Pancreas (tissue), 10 donors: ENCODE results near the gene SGPL1. TPM values are rescaled to one million over a fixed set of nuclear protein-coding genes. Genes with fewer than 3 reads are reported as not detected.

Experiments used
- ATAC-seq, 4 donors: fragments of 200-7000 bp; cut with Tn5 transposase; one replicate each; pipeline versions ENCODE4 v1.8.0 to v1.9.1; 2020; ENCODE audit warnings: mild to moderate bottlenecking in 4 of 4, moderate library complexity in 4 of 4
- DNase-seq, 6 donors: peaks; one replicate each; pipeline ENCODE4 v3.0.0-alpha.2; 2020
- FAIRE-seq: peaks from 2 replicates; lab custom pipeline; 2012; peaks lifted over from hg19 to GRCh38; lab: Jason Lieb, UNC
- H3K27ac ChIP-seq, 4 donors: fragments of 200-600 bp; sonication (generic); 1 replicate in 3 of 4; 2 replicates in 1 of 4; pipeline versions ENCODE4 v1.5.0 to v1.8.0; 2020
- H3K27me3 ChIP-seq, 4 donors: fragments of 200-600 bp; one replicate each; pipeline ENCODE4 v1.8.0; 2021
- H3K36me3 ChIP-seq, 3 donors: fragments of 200-600 bp; sonication (generic) in 1 of 3; one replicate each; pipeline versions ENCODE4 v1.5.0 to v1.8.0; 2020 to 2021
- H3K4me1 ChIP-seq, 3 donors: fragments of 200-600 bp; one replicate each; pipeline ENCODE4 v1.8.0; 2021
- H3K4me3 ChIP-seq, 4 donors: fragments of 200-600 bp; sonication (generic) in 2 of 4; one replicate each; pipeline versions ENCODE4 v1.5.0 to v1.8.0; 2020 to 2021
- H3K9me3 ChIP-seq, 4 donors: fragments of 200-600 bp; one replicate each; pipeline ENCODE4 v1.8.0; 2021
- WGBS, 2 donors: extraction: QIAGEN DNeasy Blood & Tissue Kit; methylation state at CpG; one replicate each; pipeline ENCODE4 v1.1.7; 2013; 5-methylcytosine and 5-hydroxymethylcytosine counted together
- intact Hi-C, 3 donors: fragments of 100-400 bp; cut with DNase I; formaldehyde crosslinking; loops; one replicate each; pipeline versions ENCODE4 v1.11.1 to v1.14.2; 2022
- polyA plus RNA-seq, 2 donors: library from polyadenylated mRNA; stranded (reverse); fragments of 200-250 nt; gene quantifications; one replicate each; pipeline ENCODE4 v1.2.3, GENCODE V29; 2013
- total RNA-seq, 6 donors: library from RNA; stranded (reverse); fragmentation: NEBNext Ultra II Directional in 4 of 6; extraction: Animal tissue kit (Norgen Biotek cat#: 25700) in 4 of 6; gene quantifications; one replicate each; pipeline versions ENCODE4 v1.2.1 to v1.2.4, GENCODE V29; 2021 to 2023
- TF ChIP-seq, protein P1 (sequence below), 4 donors: fragments of 200-600 bp; sonication (generic) in 3 of 4; IDR thresholded peaks; one replicate each; pipeline versions ENCODE4 v1.5.0 to v1.8.0; 2021; ENCODE audit warnings: antibody characterized with exemption in 4 of 4
- donor health status: healthy with polysubstance abuse.
- donor health status: DM: no; HTN: no; CAD: no; lungs with moderate emphysema.
- donor health status: DM: no; HTN: no; CAD: no.
- donor health status: control.
- donor health status: control.
- donor health status: Bipolar disorder and iron deficiency.
- donor health status: DM: yes; HTN: yes; CAD: no.
- donor health status: DM: no; HTN: no; CAD: no.
- donor health status: DM: no; HTN: no; CAD: no.
- donor health status: DM: yes; HTN: yes; CAD: no.

The SGPL1 gene
- total and polyA plus RNA-seq, 8 donors, result 12.0 to 55.8 (median 30.1) TPM

DNA sequence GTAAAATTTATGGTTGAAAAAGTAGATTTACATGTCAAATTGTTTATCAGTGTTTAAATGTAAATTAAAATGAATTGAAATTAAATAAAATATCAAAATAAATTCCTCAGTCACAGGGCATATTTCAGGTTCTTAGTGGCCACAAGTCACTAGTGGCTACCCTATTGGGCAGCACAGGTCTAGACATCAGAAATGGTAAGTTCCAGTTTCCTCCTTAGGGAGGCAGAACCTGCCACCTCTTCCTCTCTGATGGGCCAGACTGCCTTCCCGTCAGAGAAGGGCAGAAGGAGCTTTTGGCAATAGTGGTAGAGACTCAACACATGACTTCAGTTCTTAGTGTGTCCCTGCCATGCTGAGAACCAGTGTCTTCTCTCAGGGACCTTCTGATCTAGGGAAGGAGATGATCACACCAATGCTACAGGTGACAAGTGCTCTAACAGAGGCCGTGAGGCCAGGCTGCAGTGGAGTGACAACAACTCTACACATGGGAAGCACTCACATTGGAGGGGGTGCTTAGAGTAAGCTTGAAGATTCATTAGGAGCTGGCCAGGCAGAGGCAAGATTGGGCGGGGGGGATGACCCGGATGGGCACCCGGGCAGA is 87.0 kb downstream of the SGPL1 start:
- Histone ChIP-seq H3K4me3 (no peak overlapping the region), H3K27ac (no peak overlapping the region), H3K9me3 (no peaks in the 10 kb centered on the region), H3K27me3 (no peaks in the 10 kb centered on the region), H3K4me1 (no peaks in the 10 kb centered on the region), H3K36me3 (no peaks in the 10 kb centered on the region)
- ATAC-seq, result no peak
- intact Hi-C loops, result no loop called here
- 78 to 82% methylated on average over 5 of the region's 5 CpGs for WGBS, 2 donors
- DNase-seq, result no peak
- FAIRE-seq, result no peak
- TF ChIP-seq, protein P1, sequence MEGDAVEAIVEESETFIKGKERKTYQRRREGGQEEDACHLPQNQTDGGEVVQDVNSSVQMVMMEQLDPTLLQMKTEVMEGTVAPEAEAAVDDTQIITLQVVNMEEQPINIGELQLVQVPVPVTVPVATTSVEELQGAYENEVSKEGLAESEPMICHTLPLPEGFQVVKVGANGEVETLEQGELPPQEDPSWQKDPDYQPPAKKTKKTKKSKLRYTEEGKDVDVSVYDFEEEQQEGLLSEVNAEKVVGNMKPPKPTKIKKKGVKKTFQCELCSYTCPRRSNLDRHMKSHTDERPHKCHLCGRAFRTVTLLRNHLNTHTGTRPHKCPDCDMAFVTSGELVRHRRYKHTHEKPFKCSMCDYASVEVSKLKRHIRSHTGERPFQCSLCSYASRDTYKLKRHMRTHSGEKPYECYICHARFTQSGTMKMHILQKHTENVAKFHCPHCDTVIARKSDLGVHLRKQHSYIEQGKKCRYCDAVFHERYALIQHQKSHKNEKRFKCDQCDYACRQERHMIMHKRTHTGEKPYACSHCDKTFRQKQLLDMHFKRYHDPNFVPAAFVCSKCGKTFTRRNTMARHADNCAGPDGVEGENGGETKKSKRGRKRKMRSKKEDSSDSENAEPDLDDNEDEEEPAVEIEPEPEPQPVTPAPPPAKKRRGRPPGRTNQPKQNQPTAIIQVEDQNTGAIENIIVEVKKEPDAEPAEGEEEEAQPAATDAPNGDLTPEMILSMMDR (IDR thresholded peaks at IDR 0.05), result no peak

DNA sequence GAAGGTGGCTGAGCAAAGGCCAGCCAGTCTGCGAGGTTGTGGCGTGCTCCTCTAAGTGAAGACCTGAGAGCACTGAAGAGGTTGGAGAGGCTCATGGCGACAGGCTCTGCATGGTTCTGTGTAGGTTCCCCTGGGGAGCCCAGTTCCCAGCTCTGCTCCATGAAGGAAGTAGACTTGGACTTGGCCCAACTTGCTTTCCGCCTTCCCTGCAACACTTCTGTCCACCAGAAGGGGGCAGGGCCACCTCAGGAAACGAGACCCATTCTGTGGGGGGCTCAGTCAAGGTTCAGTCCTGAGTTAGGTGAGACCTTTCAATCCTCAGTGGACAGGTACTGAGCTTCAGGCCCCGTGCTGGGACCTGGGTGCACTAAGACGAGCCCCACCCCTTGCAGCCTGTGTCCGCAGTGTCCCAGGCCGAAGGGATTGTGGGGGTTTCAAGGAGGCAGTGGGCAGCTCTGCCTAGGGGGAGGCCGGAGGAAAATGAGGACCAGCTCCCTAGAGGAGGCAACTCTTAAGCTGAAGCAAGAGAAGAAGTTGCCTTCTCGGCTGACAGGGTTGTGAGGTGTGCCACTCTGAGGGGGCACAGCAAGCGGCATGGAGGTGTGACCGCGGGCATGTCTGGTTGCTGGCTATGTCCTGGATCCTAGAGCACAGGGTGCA is 87.6 kb downstream of the SGPL1 start:
- intact Hi-C loops, result no loop called here
- FAIRE-seq (no peak), ATAC-seq (peak; percentile 61 to 90 (median 87)), DNase-seq (peak in 5 of 6 donors; percentile 39 to 77 (median 72))
- Histone ChIP-seq H3K4me3 (no peak overlapping the region), H3K27ac (no peak overlapping the region), H3K4me1 (no peaks in the 10 kb centered on the region), H3K36me3 (no peaks in the 10 kb centered on the region), H3K27me3 (no peaks in the 10 kb centered on the region), H3K9me3 (no peaks in the 10 kb centered on the region)
- TF ChIP-seq, protein P1 (IDR thresholded peaks at IDR 0.05), result peak; percentile 78 to 88 (median 85)
- WGBS, 2 donors, result 47 to 48% methylated on average over 14 of the region's 14 CpGs

DNA sequence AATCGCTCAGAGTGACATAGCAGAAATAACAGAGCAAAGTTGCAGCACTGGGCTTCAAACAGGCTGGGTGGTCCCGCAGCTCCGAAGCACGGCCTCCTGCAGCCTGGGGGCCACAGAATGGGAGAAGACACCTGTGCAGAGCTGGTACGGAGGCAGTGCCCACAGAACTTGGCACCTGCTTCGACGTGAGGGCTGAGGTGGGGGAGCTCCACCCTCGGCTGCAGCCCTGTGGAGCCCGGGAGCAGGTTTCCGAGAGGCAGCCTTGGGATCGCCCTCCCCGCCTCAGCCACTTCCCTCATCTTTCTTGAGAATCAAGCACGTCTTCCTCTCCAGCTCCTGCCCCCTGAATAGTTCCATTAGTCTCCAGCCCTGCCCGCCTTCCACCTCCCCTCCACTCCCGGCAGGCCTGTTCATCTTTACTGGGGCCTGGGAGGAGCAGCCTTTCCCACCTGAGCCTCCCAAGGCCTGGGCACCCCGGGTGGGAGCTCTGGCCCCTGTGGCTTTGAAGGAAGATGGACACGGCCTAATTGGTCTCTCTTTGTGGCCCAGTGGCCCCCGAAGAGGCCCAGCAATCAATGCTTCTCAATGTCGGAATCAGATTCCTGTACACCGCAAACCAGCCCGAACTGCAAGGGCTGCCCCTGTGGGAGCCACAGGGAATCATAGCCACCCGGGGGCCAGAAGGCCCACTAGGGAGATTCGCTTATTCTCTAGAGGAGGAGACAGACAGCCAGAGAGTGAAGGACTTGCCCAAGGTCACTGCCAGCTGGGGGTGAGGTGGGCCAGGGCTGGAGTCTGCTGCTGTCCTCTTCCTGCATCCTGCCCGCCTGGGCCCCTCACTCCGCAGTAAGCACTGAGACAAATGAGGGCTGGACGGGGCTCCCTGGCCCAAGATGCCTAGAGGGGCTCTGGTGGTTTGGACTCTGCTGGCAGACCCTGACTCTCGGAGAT is 89.6 kb downstream of the SGPL1 start:
- FAIRE-seq, result no peak
- H3K27ac ChIP-seq, result no peak overlapping the region
- 79 to 88% methylated on average over 27 of the region's 27 CpGs for WGBS, 2 donors
- no peaks in the 10 kb centered on the region for H3K9me3 ChIP-seq
- no peaks in the 10 kb centered on the region for H3K36me3 ChIP-seq
- no peaks in the 10 kb centered on the region for H3K4me1 ChIP-seq
- intact Hi-C loops, result loop anchor here in 1 of 3 donors (5.0 kb wide), 1 partner anchor 372 kb away; no protein-coding TSS in a partner anchor
- DNase-seq, result peak in 2 of 6 donors; percentile 38 to 40
- H3K27me3 ChIP-seq, result no peaks in the 10 kb centered on the region
- H3K4me3 ChIP-seq, result no peak overlapping the region
- no peak for ATAC-seq
- TF ChIP-seq, protein P1 (IDR thresholded peaks at IDR 0.05), result no peak

DNA sequence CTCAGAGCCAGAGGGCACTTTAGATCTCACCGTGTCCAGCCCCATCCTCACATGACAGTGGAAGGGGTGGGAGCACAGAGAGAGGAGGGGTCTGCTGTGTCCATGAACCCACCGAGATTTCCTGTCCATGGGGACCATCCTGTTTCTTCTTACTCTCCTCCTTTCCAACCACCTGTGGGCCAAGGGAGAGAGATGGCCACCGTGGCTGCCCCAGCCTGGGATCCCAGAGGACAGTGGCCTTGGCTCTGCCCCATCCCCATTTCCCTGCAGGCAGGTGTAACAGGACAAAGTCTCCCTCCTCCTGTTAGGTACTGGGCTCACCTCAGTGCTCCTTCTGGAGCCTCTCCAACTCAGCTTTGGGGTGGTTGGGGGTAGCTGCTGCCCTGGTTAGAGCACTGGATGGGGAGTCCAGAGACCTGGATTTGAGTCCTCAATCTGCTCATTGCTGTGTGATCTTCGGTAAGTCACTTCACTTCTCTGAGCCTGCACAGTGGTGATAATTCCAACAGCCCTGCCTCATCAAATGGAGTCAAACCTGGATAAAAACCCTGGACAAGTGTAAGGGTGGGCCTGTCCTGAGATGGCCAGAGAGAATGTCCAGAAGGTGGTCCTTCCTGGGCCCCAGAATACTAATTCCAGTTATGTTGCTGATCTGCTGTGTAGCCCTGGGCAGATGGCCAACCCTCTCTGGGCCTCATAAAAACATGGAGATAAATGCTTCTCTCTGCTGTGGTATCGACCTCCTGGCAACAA is 90.5 kb downstream of the SGPL1 start:
- no peaks in the 10 kb centered on the region for H3K9me3 ChIP-seq
- no peak for FAIRE-seq
- no peak for ATAC-seq
- no peak overlapping the region for H3K27ac ChIP-seq
- no peaks in the 10 kb centered on the region for H3K4me1 ChIP-seq
- no peaks in the 10 kb centered on the region for H3K27me3 ChIP-seq
- no peak overlapping the region for H3K4me3 ChIP-seq
- TF ChIP-seq, protein P1 (IDR thresholded peaks at IDR 0.05), result no peak
- 59 to 71% methylated on average over 5 of the region's 5 CpGs for whole genome bisulfite sequencing, 2 donors
- intact Hi-C loops, result loop anchor here in 1 of 3 donors (5.0 kb wide), 1 partner anchor 371 kb away; no protein-coding TSS in a partner anchor
- no peaks in the 10 kb centered on the region for H3K36me3 ChIP-seq
- peak in 2 of 6 donors; percentile 15 to 29 for DNase-seq
